Thyroid gland (tissue), 4 donors: Measurements from ENCODE around the gene SORL1-AS1.

Experiments used
- CTCF ChIP-seq, 6 experiments: fragments of 200-600 bp in 3 of 6; fragments of 450-650 bp in 3 of 6; sonication (generic) in 3 of 6; IDR thresholded peaks; one replicate each; pipeline ENCODE4 v1.5.1; 2016 to 2019; ENCODE audit warnings: antibody characterized with exemption in 6 of 6, mild to moderate bottlenecking in 2 of 6, inconsistent platforms in 1 of 6, moderate library complexity in 1 of 6
- POLR2A ChIP-seq, 2 donors: fragments of 450-650 bp; IDR thresholded peaks; one replicate each; pipeline ENCODE4 v1.6.1; 2017; ENCODE audit warnings: antibody characterized with exemption in 2 of 2, mild to moderate bottlenecking in 2 of 2, moderate library complexity in 1 of 2

GRCh38 chr11:121425828-121426227, 26.9 kb downstream of the SORL1-AS1 start:
- no peak for TF ChIP-seq CTCF (IDR thresholded peaks at IDR 0.05)
- TF ChIP-seq POLR2A (IDR thresholded peaks at IDR 0.05), result no peak
